AG04449 (cell line): ENCODE results near the gene CNTD1.

Source experiments
- CTCF ChIA-PET: fragments of 350-600 bp; formaldehyde crosslinking; extraction: SDS; loops from one replicate; lab custom pipeline; 2021; ENCODE audit warnings: antibody characterized with exemption; lab: Yijun Ruan, JAX
- POLR2A ChIA-PET: fragments of 400-600, 350-600 bp; formaldehyde crosslinking; extraction: SDS; loops from one replicate; lab custom pipeline; 2020; ENCODE audit warnings: antibody characterized with exemption, inconsistent platforms; lab: Yijun Ruan, JAX
- DNase-seq: peaks from one replicate; pipeline ENCODE4 v3.0.0-alpha.2; 2010; ENCODE audit warnings: low read depth, low spot score
- H3K4me3 ChIP-seq: 2 replicates; pipeline ENCODE4 v1.5.1; 2011; ENCODE audit warnings: low read depth, mild to moderate bottlenecking, control low read depth, low read length
- TF ChIP-seq, protein P1 (sequence below): IDR thresholded peaks from one replicate; pipeline ENCODE4 v1.5.1; 2011; ENCODE audit warnings: mild to moderate bottlenecking, moderate library complexity, low read length, control low read depth, inconsistent platforms; ENCODE audit not compliant: insufficient read depth; ENCODE audit errors: missing control alignments

CNTD1 gene

GRCh38 chr17:42844761-42845555 is 46.3 kb downstream of the CNTD1 start:
- no peak for DNase-seq
- H3K4me3 ChIP-seq = no peak overlapping the region
- ChIA-PET CTCF (interaction anchor here (0.6 to 8.8 kb wide), 16 partner anchors 8 to 217 kb away, joined by 3 to 241 read pairs (median 6); partner anchors contain the start of genes BECN1, PSME3 and RPL27), POLR2A (interaction anchor here (1.4 kb wide), 1 partner anchor 154 kb away, joined by 3 read pairs; no protein-coding TSS in a partner anchor)
- TF ChIP-seq, protein P1, sequence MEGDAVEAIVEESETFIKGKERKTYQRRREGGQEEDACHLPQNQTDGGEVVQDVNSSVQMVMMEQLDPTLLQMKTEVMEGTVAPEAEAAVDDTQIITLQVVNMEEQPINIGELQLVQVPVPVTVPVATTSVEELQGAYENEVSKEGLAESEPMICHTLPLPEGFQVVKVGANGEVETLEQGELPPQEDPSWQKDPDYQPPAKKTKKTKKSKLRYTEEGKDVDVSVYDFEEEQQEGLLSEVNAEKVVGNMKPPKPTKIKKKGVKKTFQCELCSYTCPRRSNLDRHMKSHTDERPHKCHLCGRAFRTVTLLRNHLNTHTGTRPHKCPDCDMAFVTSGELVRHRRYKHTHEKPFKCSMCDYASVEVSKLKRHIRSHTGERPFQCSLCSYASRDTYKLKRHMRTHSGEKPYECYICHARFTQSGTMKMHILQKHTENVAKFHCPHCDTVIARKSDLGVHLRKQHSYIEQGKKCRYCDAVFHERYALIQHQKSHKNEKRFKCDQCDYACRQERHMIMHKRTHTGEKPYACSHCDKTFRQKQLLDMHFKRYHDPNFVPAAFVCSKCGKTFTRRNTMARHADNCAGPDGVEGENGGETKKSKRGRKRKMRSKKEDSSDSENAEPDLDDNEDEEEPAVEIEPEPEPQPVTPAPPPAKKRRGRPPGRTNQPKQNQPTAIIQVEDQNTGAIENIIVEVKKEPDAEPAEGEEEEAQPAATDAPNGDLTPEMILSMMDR = no peak

- POLR2A ChIA-PET = interaction anchor here (1.4 kb wide), 1 partner anchor 153 kb away, joined by 3 read pairs; no protein-coding TSS in a partner anchor
- no peak for DNase-seq
- TF ChIP-seq, protein P1 = no peak
- no peak overlapping the region for H3K4me3 ChIP-seq
- CTCF ChIA-PET = interaction anchor here (1.0 to 8.8 kb wide), 11 partner anchors 9 to 152 kb away, joined by 4 to 241 read pairs (median 7); partner anchors contain the start of genes BECN1, PSME3 and RPL27
Measured at GRCh38 chr17:42845556-42845917, 46.9 kb downstream of the CNTD1 start.

- TF ChIP-seq, protein P1 = no peak
- no peak overlapping the region for H3K4me3 ChIP-seq
- ChIA-PET POLR2A (interaction anchor here (1.4 kb wide), 1 partner anchor 153 kb away, joined by 3 read pairs; no protein-coding TSS in a partner anchor), CTCF (interaction anchor here (0.7 to 8.8 kb wide), 12 partner anchors 9 to 1868 kb away, joined by 3 to 241 read pairs (median 6); partner anchors contain the start of genes BECN1, PSME3 and RPL27)
- no peak for DNase-seq
Measured at GRCh38 chr17:42845918-42846593, 47.4 kb downstream of the CNTD1 start.

DNA sequence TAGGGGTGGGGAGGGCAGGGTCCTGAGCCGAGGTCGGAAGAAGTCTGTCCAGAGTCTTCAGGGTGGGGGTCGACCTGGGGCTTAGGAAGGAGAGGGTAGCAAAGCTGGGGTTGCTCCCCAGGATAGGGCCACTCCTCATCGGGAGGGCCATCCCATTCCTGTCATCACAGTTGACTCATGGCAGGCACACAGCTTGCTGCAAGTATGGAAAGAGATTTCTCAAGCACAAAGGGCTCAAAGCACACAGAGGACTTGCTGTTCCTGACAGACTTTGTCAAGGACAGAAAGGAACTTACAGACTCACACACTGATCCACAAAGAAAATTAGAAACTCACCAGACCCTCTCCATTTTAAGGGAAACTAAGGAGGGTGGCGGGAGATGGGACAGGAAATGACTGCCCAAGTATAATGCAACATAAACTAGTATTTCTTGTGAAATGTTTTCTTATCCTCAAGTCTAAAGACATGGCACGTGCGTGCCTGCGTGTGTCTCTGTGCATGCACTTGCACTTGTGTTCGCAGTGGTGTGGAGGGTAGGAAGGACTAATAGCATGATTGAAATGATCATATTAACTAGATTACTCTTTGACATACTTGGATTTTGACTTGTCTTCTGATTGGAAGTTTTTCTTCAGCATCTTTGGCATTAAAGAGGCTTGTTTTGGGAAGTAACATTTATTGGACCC is 48.1 kb downstream of the CNTD1 start:
- no peak overlapping the region for H3K4me3 ChIP-seq
- DNase-seq = no peak
- ChIA-PET POLR2A (no interaction called here), CTCF (interaction anchor here (0.7 to 8.8 kb wide), 7 partner anchors 18 to 1868 kb away, joined by 3 to 241 read pairs (median 8); partner anchors contain the start of genes BECN1 and RPL27)
- TF ChIP-seq, protein P1 = no peak

DNA sequence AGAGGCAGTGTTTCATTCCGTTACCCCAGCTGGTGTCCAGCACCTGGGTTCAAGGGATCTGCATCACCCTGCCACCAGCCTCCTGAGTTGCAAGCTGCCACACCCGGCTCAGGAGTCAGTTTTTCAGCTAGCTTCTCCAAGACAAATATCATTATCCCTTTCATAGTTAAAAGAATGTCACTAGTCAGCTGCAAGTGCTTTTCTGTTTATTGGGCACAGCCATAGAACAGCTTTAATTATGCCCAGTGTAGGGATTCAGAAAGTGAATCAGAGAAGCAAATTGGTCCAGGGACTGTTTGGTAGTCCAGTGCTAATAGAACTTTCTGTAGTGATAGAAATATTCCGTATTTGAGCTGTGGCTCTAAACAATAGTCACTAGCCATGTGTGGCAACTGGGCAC is 49.4 kb downstream of the CNTD1 start:
- TF ChIP-seq, protein P1 = no peak
- no peak overlapping the region for H3K4me3 ChIP-seq
- DNase-seq = no peak
- ChIA-PET CTCF (interaction anchor here (1.3 to 8.8 kb wide), 5 partner anchors 9 to 120 kb away, joined by 3 to 241 read pairs (median 6); partner anchors contain the start of gene BECN1), POLR2A (interaction anchor here (0.6 to 1.3 kb wide), 3 partner anchors 34 to 740 kb away, joined by 3 to 5 read pairs (median 3); partner anchors contain the start of gene VPS25)
